Right cardiac atrium (tissue), 5 donors: ENCODE results near the gene SARNP. TPM values are rescaled to one million over a fixed set of nuclear protein-coding genes. Genes with fewer than 3 reads are reported as not detected.
"Not testable (repeated sequence)": the region's sequence is repeated elsewhere in the genome, so short reads cannot be mapped to it uniquely, and the experiment has no call there.

Experiments
- ATAC-seq, 2 donors: fragments of 200-7000 bp; cut with Tn5 transposase; one replicate each; pipeline versions ENCODE4 v1.8.0 to v1.9.1; 2020; ENCODE audit warnings: moderate library complexity in 2 of 2, mild to moderate bottlenecking in 1 of 2
- DNase-seq, 3 donors: peaks; one replicate each; pipeline ENCODE4 v3.0.0-alpha.2; 2020
- H3K27ac ChIP-seq: one replicate; pipeline ENCODE4 v1.5.1; 2013; ENCODE audit warnings: mild to moderate bottlenecking, low read length, control low read depth, moderate library complexity
- H3K27me3 ChIP-seq: one replicate; pipeline ENCODE4 v1.6.1; 2013; ENCODE audit not compliant: control insufficient read depth, insufficient read depth
- H3K4me1 ChIP-seq: one replicate; pipeline ENCODE4 v1.6.1; 2013; ENCODE audit warnings: low read length; ENCODE audit not compliant: control insufficient read depth, insufficient read depth
- H3K4me3 ChIP-seq: one replicate; pipeline ENCODE4 v1.5.1; 2013; ENCODE audit warnings: low read length, control low read depth
- H3K9me3 ChIP-seq: one replicate; pipeline ENCODE4 v1.6.1; 2013; ENCODE audit warnings: low read length; ENCODE audit not compliant: control insufficient read depth
- WGBS: extraction: QIAGEN DNeasy Blood & Tissue Kit; methylation state at CpG from one replicate; pipeline ENCODE4 v1.1.7; 2013; 5-methylcytosine and 5-hydroxymethylcytosine counted together
- intact Hi-C, 4 donors: fragments of 100-400 bp; cut with DNase I; formaldehyde crosslinking; loops; one replicate each; pipeline versions ENCODE4 v1.11.0 to v1.14.0; 2022 to 2023
- polyA plus RNA-seq: library from polyadenylated mRNA; stranded (reverse); fragments of 200-250 nt; gene quantifications from one replicate; pipeline ENCODE4 v1.2.3, GENCODE V29; 2013
- total RNA-seq, 4 donors: library from RNA; stranded (reverse); fragmentation: NEBNext Ultra II Directional; extraction: Animal tissue kit (Norgen Biotek cat#: 25700); gene quantifications; one replicate each; pipeline ENCODE4 v1.2.1, GENCODE V29; 2021
- donor health status: healthy with polysubstance abuse.
- donor health status: DM: no; HTN: yes; CAD: no.
- donor health status: DM: no; HTN: no; CAD: no.
- donor health status: DM: no; HTN: yes; CAD: no; lungs with severe emphysema.
- donor health status: DM: yes; HTN: yes; CAD: no.

Gene SARNP
- total and polyA plus RNA-seq, 5 donors: 50.3 to 113 (median 54.9) TPM

- H3K4me1 ChIP-seq: no peaks in the 10 kb centered on the region
- no peak overlapping the region for H3K4me3 ChIP-seq
- no peak for ATAC-seq
- no peaks in the 10 kb centered on the region for H3K9me3 ChIP-seq
- DNase-seq: no peak
- intact Hi-C loops: no loop called here
- H3K27ac ChIP-seq: no peak overlapping the region
- 96% methylated on average over 6 of the region's 6 CpGs for WGBS
- no peaks in the 10 kb centered on the region for H3K27me3 ChIP-seq
Measured at GRCh38 chr12:55760663-55761062, 56.9 kb downstream of the SARNP start.

GRCh38 chr12:55758575-55758974 lies 58.9 kb downstream of the SARNP start:
- H3K27ac ChIP-seq, H3K9me3 ChIP-seq, H3K4me1 ChIP-seq, H3K27me3 ChIP-seq, H3K4me3 ChIP-seq, DNase-seq, ATAC-seq, intact Hi-C loops: not testable (repeated sequence)
- 99% methylated on average over 4 of the region's 4 CpGs for WGBS

GRCh38 chr12:55757701-55758100 lies 59.8 kb downstream of the SARNP start:
- ATAC-seq (no peak), DNase-seq (no peak)
- no peaks in the 10 kb centered on the region for H3K4me1 ChIP-seq
- H3K9me3 ChIP-seq: no peaks in the 10 kb centered on the region
- intact Hi-C loops: no loop called here
- WGBS: 79% methylated on average over 2 of the region's 2 CpGs
- H3K27ac ChIP-seq: no peak overlapping the region
- H3K4me3 ChIP-seq: no peak overlapping the region
- H3K27me3 ChIP-seq: no peaks in the 10 kb centered on the region

- intact Hi-C loops: no loop called here
- Histone ChIP-seq H3K9me3 (no peaks in the 10 kb centered on the region), H3K4me3 (no peak overlapping the region), H3K4me1 (peaks cover 1% of the 10 kb centered on the region), H3K27me3 (no peaks in the 10 kb centered on the region), H3K27ac (no peak overlapping the region)
- ATAC-seq (no peak), DNase-seq (no peak)
- WGBS: 45% methylated on average over 2 of the region's 2 CpGs
Measured at GRCh38 chr12:55755246-55755645, 62.3 kb downstream of the SARNP start.

- no peak overlapping the region for H3K4me3 ChIP-seq
Measured at GRCh38 chr12:55748230-55748993, 69.1 kb downstream of the SARNP start.

GRCh38 chr12:55746913-55747231 lies 70.7 kb downstream of the SARNP start:
- Histone ChIP-seq H3K27ac (no peak overlapping the region), H3K4me1 (peaks cover 3% of the 10 kb centered on the region), H3K27me3 (no peaks in the 10 kb centered on the region), H3K4me3 (no peak overlapping the region), H3K9me3 (no peaks in the 10 kb centered on the region)
- DNase-seq (no peak), ATAC-seq (no peak)
- intact Hi-C loops: loop anchor here in 3 of 4 donors (5.0 to 10.0 kb wide), 2 partner anchors 48 to 190 kb away; no protein-coding TSS in a partner anchor

More at GRCh38 chr12:55748230-55748993, 69.1 kb downstream of the SARNP start:
- H3K27me3 ChIP-seq: no peaks in the 10 kb centered on the region
- 85% methylated on average over 18 of the region's 18 CpGs for WGBS
- no peak for ATAC-seq
- no peaks in the 10 kb centered on the region for H3K9me3 ChIP-seq
- DNase-seq: peak in 1 of 3 donors; percentile 57
- H3K27ac ChIP-seq: no peak overlapping the region
- intact Hi-C loops: loop anchor here in 3 of 4 donors (5.0 to 10.0 kb wide), 2 partner anchors 46 to 189 kb away; no protein-coding TSS in a partner anchor
- peaks cover 3% of the 10 kb centered on the region for H3K4me1 ChIP-seq

- ATAC-seq (no peak), DNase-seq (no peak)
- Histone ChIP-seq H3K27ac (peak overlapping the region; percentile 12), H3K9me3 (no peaks in the 10 kb centered on the region), H3K27me3 (no peaks in the 10 kb centered on the region), H3K4me1 (peaks cover 3% of the 10 kb centered on the region), H3K4me3 (no peak overlapping the region)
- intact Hi-C loops: loop anchor here in 3 of 4 donors (5.0 to 10.0 kb wide), 2 partner anchors 48 to 191 kb away; no protein-coding TSS in a partner anchor
- WGBS: 37% methylated on average over 3 of the region's 3 CpGs
Measured at GRCh38 chr12:55746174-55746912, 71.2 kb downstream of the SARNP start.

- Histone ChIP-seq H3K27me3 (no peaks in the 10 kb centered on the region), H3K4me1 (peaks cover 2% of the 10 kb centered on the region), H3K9me3 (no peaks in the 10 kb centered on the region), H3K27ac (peak overlapping the region; percentile 12), H3K4me3 (no peak overlapping the region)
- DNase-seq (peak in 2 of 3 donors; percentile 47 to 83), ATAC-seq (peak; percentile 22 to 25)
- intact Hi-C loops: loop anchor here in 3 of 4 donors (5.0 to 10.0 kb wide), 2 partner anchors 49 to 192 kb away; no protein-coding TSS in a partner anchor
- 11% methylated on average over 13 of the region's 13 CpGs for WGBS
Measured at GRCh38 chr12:55745361-55746173, 72.0 kb downstream of the SARNP start.

- Histone ChIP-seq H3K27me3 (no peaks in the 10 kb centered on the region), H3K27ac (peak overlapping the region; percentile 1), H3K9me3 (no peaks in the 10 kb centered on the region), H3K4me3 (peak overlapping the region; percentile 98), H3K4me1 (peaks cover 2% of the 10 kb centered on the region)
- intact Hi-C loops: loop anchor here (5.0 to 10.0 kb wide), 3 partner anchors 50 to 193 kb away; partner anchors contain the start of gene DGKA (in 1 of the 4)
- ATAC-seq: peak; percentile 1
- 16% methylated on average over 11 of the region's 11 CpGs for WGBS
- peak in 1 of 3 donors; percentile 23 for DNase-seq
Measured at GRCh38 chr12:55744340-55745030, 73.0 kb downstream of the SARNP start.
